ENCODE measurements around the gene FAM210B. TPM values are rescaled to one million over a fixed set of nuclear protein-coding genes. Genes with fewer than 3 reads are reported as not detected.

FAM210B gene
- total and polyA plus RNA-seq, 9 of the 15 experiments (the other 6 are each of a cell fraction or from before 2014, with no cell fraction given), result 12.1 to 87.3 (median 47.6) TPM

DNA sequence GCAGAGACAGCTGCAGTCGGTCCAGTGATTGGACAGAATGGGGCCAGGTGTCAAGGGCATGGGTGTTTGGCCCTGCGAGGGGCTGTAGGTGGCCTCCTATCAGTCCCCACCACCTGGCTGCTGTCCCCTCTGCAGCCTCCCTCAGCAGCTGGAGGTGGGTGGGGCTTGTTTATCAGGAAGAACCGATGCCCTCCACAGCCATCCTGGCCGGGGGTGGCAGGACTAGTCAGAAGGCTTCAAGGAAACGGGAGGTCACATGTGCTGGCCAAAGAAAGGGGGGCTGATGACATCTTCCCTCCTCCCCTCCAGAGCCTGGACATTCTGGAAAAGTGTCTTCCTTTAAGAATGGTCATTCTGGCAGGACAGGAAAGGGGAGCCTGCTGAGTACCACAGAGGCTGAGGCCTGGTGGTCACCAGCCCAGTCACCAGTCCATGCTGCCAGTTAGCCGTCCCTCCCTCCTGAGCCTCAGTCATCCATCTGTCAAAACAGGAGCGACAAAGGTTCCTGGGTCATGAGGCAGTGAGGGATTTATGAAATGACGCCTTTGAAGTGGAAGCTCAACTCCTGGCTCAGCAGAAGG, 4.1 kb downstream of the FAM210B start (continued):
- TF ChIP-seq, protein P1, sequence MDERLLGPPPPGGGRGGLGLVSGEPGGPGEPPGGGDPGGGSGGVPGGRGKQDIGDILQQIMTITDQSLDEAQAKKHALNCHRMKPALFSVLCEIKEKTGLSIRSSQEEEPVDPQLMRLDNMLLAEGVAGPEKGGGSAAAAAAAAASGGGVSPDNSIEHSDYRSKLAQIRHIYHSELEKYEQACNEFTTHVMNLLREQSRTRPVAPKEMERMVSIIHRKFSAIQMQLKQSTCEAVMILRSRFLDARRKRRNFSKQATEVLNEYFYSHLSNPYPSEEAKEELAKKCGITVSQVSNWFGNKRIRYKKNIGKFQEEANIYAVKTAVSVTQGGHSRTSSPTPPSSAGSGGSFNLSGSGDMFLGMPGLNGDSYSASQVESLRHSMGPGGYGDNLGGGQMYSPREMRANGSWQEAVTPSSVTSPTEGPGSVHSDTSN (CRISPR knock-in tag; IDR thresholded peaks at IDR 0.05; ENCODE audit: low read depth), result no peak
- TF ChIP-seq, protein P1 (tag; conservative IDR thresholded peaks at IDR 0.05; ENCODE audit: low read depth), result peak; percentile 75
- TF ChIP-seq, protein P2, sequence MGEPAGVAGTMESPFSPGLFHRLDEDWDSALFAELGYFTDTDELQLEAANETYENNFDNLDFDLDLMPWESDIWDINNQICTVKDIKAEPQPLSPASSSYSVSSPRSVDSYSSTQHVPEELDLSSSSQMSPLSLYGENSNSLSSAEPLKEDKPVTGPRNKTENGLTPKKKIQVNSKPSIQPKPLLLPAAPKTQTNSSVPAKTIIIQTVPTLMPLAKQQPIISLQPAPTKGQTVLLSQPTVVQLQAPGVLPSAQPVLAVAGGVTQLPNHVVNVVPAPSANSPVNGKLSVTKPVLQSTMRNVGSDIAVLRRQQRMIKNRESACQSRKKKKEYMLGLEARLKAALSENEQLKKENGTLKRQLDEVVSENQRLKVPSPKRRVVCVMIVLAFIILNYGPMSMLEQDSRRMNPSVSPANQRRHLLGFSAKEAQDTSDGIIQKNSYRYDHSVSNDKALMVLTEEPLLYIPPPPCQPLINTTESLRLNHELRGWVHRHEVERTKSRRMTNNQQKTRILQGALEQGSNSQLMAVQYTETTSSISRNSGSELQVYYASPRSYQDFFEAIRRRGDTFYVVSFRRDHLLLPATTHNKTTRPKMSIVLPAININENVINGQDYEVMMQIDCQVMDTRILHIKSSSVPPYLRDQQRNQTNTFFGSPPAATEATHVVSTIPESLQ (CRISPR knock-in tag; IDR thresholded peaks at IDR 0.05), result 0 out of 2 replicates have a peak, but pooled peaks have one; percentile 36
- peak; percentile 89 for TF ChIP-seq ELF4 (CRISPR knock-in tag; IDR thresholded peaks at IDR 0.05)
- no peak for TF ChIP-seq ZNF133 (CRISPR knock-in tag; IDR thresholded peaks at IDR 0.05)
- peak; percentile 92 for TF ChIP-seq STAT5A (IDR thresholded peaks at IDR 0.05; ENCODE audit: borderline replicate concordance, low read length)
- no peak for TF ChIP-seq CSDE1 (IDR thresholded peaks at IDR 0.05)
- no peak for TF ChIP-seq TSC22D4 (tag; IDR thresholded peaks at IDR 0.05)
- no peak for TF ChIP-seq PPARD (CRISPR knock-in tag; IDR thresholded peaks at IDR 0.05)
- TF ChIP-seq MCM3 (IDR thresholded peaks at IDR 0.05), result no peak
- no peak for TF ChIP-seq POLR2A (conservative IDR thresholded peaks at IDR 0.05)
- TF ChIP-seq, protein P3, sequence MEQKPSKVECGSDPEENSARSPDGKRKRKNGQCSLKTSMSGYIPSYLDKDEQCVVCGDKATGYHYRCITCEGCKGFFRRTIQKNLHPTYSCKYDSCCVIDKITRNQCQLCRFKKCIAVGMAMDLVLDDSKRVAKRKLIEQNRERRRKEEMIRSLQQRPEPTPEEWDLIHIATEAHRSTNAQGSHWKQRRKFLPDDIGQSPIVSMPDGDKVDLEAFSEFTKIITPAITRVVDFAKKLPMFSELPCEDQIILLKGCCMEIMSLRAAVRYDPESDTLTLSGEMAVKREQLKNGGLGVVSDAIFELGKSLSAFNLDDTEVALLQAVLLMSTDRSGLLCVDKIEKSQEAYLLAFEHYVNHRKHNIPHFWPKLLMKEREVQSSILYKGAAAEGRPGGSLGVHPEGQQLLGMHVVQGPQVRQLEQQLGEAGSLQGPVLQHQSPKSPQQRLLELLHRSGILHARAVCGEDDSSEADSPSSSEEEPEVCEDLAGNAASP (IDR thresholded peaks at IDR 0.05), result no peak
- no peak for TF ChIP-seq RBM15 (IDR thresholded peaks at IDR 0.05; ENCODE audit: insufficient read depth, low read length)
- TF ChIP-seq EP400 (IDR thresholded peaks at IDR 0.05), result peak; percentile 85
- no peak for TF ChIP-seq ZNF134 (CRISPR knock-in tag; conservative IDR thresholded peaks at IDR 0.05)
- TF ChIP-seq ZNF41 (CRISPR knock-in tag; conservative IDR thresholded peaks at IDR 0.05), result 0 out of 2 replicates have a peak, but pooled peaks have one; percentile 28
- TF ChIP-seq ZNF444 (CRISPR knock-in tag; IDR thresholded peaks at IDR 0.05), result no peak
- TF ChIP-seq CC2D1A (IDR thresholded peaks at IDR 0.05), result peak; percentile 94; the same call in 1 of the 2 replicates
- no peak for TF ChIP-seq SMARCA5 (IDR thresholded peaks at IDR 0.05)
- no peak for TF ChIP-seq ZFP30 (CRISPR knock-in tag; IDR thresholded peaks at IDR 0.05; ENCODE audit: borderline replicate concordance)
- TF ChIP-seq RFX5 (IDR thresholded peaks at IDR 0.05; ENCODE audit: low read depth, low read length), result no peak
- peak; percentile 78 for TF ChIP-seq GATAD2B (IDR thresholded peaks at IDR 0.05; ENCODE audit: borderline replicate concordance)
- TF ChIP-seq SMAD4 (CRISPR knock-in tag; conservative IDR thresholded peaks at IDR 0.05), result peak; percentile 95
- peak; percentile 97 to 98 for TF ChIP-seq FOXK2 (conservative IDR thresholded peaks at IDR 0.05 in 1 of 2, IDR thresholded peaks at IDR 0.05 in 1 of 2; ENCODE audit: low read depth in 2 of 2)
